OCI-LY3 (cell line): ENCODE data around the gene COL6A2.

ENCODE experiments used
- EZH2phosphoT487 ChIP-seq: fragments of 200-600 bp; shearing (Covaris generic); IDR thresholded peaks from 2 replicates; pipeline ENCODE4 v1.6.1; 2018; ENCODE audit warnings: antibody characterized with exemption, mixed run types, low read depth
- TF ChIP-seq, protein P1 (sequence below): fragments of 200-600, 300-600 bp; sonication (generic); IDR thresholded peaks from 2 replicates; pipeline ENCODE4 v1.5.1; 2014; ENCODE audit warnings: antibody characterized with exemption, low read length, low read depth

GRCh38 chr21:46095083-46095719 is 2.7 kb upstream of the COL6A2 start:
- TF ChIP-seq, protein P1, sequence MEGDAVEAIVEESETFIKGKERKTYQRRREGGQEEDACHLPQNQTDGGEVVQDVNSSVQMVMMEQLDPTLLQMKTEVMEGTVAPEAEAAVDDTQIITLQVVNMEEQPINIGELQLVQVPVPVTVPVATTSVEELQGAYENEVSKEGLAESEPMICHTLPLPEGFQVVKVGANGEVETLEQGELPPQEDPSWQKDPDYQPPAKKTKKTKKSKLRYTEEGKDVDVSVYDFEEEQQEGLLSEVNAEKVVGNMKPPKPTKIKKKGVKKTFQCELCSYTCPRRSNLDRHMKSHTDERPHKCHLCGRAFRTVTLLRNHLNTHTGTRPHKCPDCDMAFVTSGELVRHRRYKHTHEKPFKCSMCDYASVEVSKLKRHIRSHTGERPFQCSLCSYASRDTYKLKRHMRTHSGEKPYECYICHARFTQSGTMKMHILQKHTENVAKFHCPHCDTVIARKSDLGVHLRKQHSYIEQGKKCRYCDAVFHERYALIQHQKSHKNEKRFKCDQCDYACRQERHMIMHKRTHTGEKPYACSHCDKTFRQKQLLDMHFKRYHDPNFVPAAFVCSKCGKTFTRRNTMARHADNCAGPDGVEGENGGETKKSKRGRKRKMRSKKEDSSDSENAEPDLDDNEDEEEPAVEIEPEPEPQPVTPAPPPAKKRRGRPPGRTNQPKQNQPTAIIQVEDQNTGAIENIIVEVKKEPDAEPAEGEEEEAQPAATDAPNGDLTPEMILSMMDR: no peak
- TF ChIP-seq EZH2phosphoT487: no peak
